Measurements from ENCODE around the gene BRD7. TPM values are rescaled to one million over a fixed set of nuclear protein-coding genes. Genes with fewer than 3 reads are reported as not detected.
A peak's percentile ranks its signal among the peaks of the same experiment; 100 is the strongest.

BRD7 gene
- total and polyA plus RNA-seq, 3 donors from 2014 or later = 79.2 to 110 (median 96.0) TPM

DNA sequence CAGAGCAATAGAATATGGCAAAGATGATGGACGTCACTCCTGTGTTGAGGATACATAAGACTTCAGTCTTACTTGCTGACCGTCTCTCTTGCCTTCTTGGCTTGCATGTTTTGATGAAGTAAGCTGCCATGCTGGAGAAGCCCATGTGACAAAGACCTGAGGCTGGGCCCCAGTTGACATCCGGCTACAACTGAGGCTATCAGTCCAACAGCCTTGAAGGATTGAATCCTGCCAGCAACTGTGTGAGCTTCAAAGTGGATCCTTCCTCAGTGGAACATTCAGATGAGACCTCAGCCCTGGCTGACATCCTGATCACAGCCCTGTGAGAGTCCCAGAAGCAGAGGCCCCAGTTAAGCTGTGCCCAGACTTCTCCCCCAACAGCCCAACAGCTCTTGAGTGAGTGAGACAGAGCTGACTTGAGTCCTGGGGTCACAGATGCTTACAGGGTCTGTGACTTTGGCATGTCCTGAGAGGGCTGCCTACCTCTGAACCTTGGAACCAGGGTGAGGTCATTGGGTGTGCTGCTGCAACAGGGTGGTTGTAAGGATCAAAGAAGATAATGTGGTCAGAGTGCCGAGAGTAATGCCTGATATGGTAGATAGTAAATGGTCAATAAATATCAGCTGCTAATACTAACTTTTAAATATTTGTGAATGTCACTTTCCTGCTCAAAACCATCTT is 2.4 kb upstream of the BRD7 start:
- Histone ChIP-seq H3K36me3 (ENCODE audit: low read depth, missing control alignments) (no peaks in the 10 kb centered on the region), H3K27ac (no peak overlapping the region), H3K4me1 (peaks cover 15% of the 10 kb centered on the region), H3K4me3 (no peak overlapping the region), H3K9me3 (no peaks in the 10 kb centered on the region), H3K27me3 (no peaks in the 10 kb centered on the region)
- 80 to 92% methylated on average over 4 of the region's 4 CpGs for whole genome bisulfite sequencing, 2 donors
- no peak for TF ChIP-seq POLR2A (IDR thresholded peaks at IDR 0.05)
- TF ChIP-seq, protein P1, sequence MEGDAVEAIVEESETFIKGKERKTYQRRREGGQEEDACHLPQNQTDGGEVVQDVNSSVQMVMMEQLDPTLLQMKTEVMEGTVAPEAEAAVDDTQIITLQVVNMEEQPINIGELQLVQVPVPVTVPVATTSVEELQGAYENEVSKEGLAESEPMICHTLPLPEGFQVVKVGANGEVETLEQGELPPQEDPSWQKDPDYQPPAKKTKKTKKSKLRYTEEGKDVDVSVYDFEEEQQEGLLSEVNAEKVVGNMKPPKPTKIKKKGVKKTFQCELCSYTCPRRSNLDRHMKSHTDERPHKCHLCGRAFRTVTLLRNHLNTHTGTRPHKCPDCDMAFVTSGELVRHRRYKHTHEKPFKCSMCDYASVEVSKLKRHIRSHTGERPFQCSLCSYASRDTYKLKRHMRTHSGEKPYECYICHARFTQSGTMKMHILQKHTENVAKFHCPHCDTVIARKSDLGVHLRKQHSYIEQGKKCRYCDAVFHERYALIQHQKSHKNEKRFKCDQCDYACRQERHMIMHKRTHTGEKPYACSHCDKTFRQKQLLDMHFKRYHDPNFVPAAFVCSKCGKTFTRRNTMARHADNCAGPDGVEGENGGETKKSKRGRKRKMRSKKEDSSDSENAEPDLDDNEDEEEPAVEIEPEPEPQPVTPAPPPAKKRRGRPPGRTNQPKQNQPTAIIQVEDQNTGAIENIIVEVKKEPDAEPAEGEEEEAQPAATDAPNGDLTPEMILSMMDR (IDR thresholded peaks at IDR 0.05) = no peak
- DNase-seq = no peak
- intact Hi-C loops (cut with DNase I; ENCODE audit: low total_unique reads) = loop anchor here (10.0 kb wide), 1 partner anchor 294 kb away; no protein-coding TSS in a partner anchor

DNA sequence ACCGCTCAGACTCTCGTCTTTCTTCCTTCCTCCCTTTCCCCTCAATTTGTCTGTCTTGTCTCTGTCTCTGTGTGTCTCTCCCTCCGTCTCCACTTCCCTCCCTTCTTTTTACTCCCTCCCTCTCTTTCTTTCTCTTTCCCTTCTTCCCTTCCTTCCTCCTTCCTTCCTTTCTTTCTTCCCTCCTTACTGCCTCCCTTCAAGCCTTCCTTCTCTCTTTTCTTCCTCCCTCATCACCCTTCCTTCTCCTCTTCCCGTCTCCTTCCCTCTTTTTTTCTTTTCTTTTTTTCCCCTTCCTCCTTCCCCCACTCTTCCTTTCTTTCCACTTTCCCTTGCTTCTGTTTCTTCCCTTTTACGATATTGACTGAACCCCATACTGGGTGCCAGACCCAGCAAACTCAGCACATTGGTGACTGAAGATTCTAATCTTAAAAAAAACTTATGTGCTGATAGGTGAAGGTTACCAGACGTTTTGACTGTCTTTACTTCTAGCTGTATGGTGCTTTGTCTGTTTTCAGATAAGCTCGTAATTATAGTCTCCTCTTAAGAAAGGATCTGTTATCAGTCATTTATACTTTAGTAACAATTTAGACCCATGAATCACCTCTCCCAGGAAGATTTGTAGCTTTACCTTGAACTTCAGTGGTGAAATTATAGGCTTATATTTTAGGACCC is 481 bp upstream of the BRD7 start:
- Histone ChIP-seq H3K9me3 (no peaks in the 10 kb centered on the region), H3K36me3 (ENCODE audit: low read depth, missing control alignments) (no peaks in the 10 kb centered on the region), H3K4me3 (peak overlapping the region; percentile 38 to 94), H3K4me1 (peaks cover 15% of the 10 kb centered on the region), H3K27me3 (no peaks in the 10 kb centered on the region), H3K27ac (peak overlapping the region in 1 of 2 donors; percentile 1)
- WGBS, 2 donors = 11 to 15% methylated on average over 7 of the region's 7 CpGs
- intact Hi-C loops (cut with DNase I; ENCODE audit: low total_unique reads) = loop anchor here (10.0 kb wide), 1 partner anchor 124 kb away; no protein-coding TSS in a partner anchor
- DNase-seq = no peak
- TF ChIP-seq, protein P1 (IDR thresholded peaks at IDR 0.05) = no peak
- TF ChIP-seq POLR2A (IDR thresholded peaks at IDR 0.05) = no peak

DNA sequence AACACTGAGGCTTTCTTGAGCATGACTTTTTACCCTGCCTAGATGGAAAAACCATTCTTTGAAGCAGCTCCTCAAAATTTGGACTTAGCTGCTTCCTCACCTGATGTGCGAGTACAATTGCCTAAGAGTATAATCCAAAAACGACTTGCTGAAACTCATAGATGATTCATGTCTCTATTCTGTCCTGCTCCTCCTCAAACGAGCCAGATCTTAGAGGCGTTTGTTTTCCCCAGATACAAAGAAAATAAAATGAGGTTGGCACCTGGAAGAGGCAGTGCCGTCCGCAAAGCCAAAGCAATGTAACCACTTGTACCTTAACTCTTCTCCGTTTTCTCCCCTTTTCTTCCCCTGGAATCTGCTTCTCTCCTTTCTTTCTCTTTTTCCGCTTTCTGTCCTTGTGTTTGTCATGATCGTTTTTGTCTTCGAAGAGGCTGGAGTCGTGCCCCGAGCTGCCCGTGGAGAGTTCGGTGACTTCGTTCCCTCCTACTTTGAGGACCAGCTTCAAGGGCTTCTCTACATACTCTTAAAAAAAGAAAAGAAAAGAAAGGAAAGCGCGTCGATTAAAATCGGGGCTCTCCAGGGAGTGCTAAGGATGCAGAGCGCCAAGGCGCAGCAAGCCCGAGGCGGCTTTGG is 895 bp downstream of the BRD7 start:
- H3K9me3 ChIP-seq = no peaks in the 10 kb centered on the region
- no peaks in the 10 kb centered on the region for H3K27me3 ChIP-seq
- H3K27ac ChIP-seq = peak overlapping the region; percentile 42 to 82
- H3K4me3 ChIP-seq = peak overlapping the region; percentile 85 to 94
- peaks cover 15% of the 10 kb centered on the region for H3K4me1 ChIP-seq
- H3K36me3 ChIP-seq (ENCODE audit: low read depth, missing control alignments) = no peaks in the 10 kb centered on the region
- TF ChIP-seq POLR2A (IDR thresholded peaks at IDR 0.05) = no peak
- TF ChIP-seq, protein P1 (IDR thresholded peaks at IDR 0.05) = no peak
- intact Hi-C loops (cut with DNase I; ENCODE audit: low total_unique reads) = loop anchor here (10.0 kb wide), 1 partner anchor 123 kb away; no protein-coding TSS in a partner anchor
- DNase-seq = no peak
- 2 to 4% methylated on average over 21 to 23 of the region's 23 CpGs for WGBS, 2 donors

DNA sequence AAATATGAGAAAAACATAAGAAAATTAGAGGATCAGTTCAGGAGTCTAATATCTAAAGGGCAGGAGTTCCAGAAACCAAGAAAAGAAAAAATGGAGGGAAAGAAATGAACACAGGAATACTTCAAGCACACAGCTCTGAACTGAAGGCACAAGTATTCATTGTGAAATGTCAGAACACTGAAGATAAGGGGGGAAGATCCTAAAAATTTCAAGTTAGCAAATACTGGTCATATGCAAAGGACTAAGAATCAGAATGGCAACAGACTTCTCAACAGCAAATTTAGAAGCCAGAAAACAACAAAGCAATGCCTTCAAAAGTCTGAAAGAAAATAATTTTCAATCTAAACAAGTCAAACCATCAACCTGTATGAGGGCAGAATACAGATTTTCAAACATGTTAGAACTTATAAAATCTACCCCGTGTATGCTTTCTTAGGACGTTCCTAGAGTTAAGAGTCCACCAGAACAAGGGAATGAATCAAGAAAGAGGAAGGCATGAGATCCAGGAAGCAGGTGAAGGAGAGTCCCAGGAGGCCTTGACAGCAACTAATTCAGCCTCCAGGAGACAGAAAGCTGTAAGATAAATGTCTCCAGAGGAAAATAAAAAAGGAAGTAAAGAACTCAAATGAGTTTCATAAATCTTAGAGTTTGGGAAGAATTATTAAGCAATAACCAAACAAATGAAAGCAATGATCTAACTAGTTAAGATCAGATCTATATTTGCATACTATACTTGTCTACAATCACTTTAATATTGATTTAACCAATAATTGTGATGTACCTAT is 2.8 kb downstream of the BRD7 start:
- H3K36me3 ChIP-seq (ENCODE audit: low read depth, missing control alignments) = no peaks in the 10 kb centered on the region
- DNase-seq = no peak
- no peaks in the 10 kb centered on the region for H3K27me3 ChIP-seq
- TF ChIP-seq POLR2A (IDR thresholded peaks at IDR 0.05) = no peak
- TF ChIP-seq, protein P1 (IDR thresholded peaks at IDR 0.05) = no peak
- intact Hi-C loops (cut with DNase I; ENCODE audit: low total_unique reads) = loop anchor here (10.0 kb wide), 1 partner anchor 121 kb away; no protein-coding TSS in a partner anchor
- peaks cover 15% of the 10 kb centered on the region for H3K4me1 ChIP-seq
- H3K9me3 ChIP-seq = no peaks in the 10 kb centered on the region
- no peak overlapping the region for H3K4me3 ChIP-seq
- H3K27ac ChIP-seq = no peak overlapping the region
- 45% methylated on average over 2 of the region's 2 CpGs for WGBS, 2 donors

Measured in testis (tissue), 3 donors.